Measurements from ENCODE around the gene ABCC11.
"Not testable (repeated sequence)": the region's sequence is repeated elsewhere in the genome, so short reads cannot be mapped to it uniquely, and the experiment has no call there.

The ABCC11 gene

GRCh38 chr16:48204825-48205151, 42.6 kb downstream of the ABCC11 start:
- DNase-seq (ENCODE audit: insufficient read length, low spot score) (no peak), FAIRE-seq (no peak)

- DNase-seq (ENCODE audit: insufficient read length, low spot score), result no peak
- FAIRE-seq, result no peak
These were observed 43.1 kb downstream of the ABCC11 start for GRCh38 chr16:48203974-48204824.

- DNase-seq (ENCODE audit: insufficient read length, low spot score) (no peak), FAIRE-seq (no peak)
These were observed 45.7 kb downstream of the ABCC11 start for GRCh38 chr16:48201515-48202201.

GRCh38 chr16:48197294-48197693, 50.0 kb downstream of the ABCC11 start:
- DNase-seq (ENCODE audit: insufficient read length, low spot score) (no peak), FAIRE-seq (no peak)

- FAIRE-seq, result no peak
- DNase-seq (ENCODE audit: insufficient read length, low spot score), result peak; percentile 21
These were observed 52.3 kb downstream of the ABCC11 start for GRCh38 chr16:48194828-48195556.

- DNase-seq (ENCODE audit: insufficient read length, low spot score), result no peak
- FAIRE-seq, result no peak
These were observed 53.5 kb downstream of the ABCC11 start for GRCh38 chr16:48193846-48194245.

- DNase-seq (ENCODE audit: insufficient read length, low spot score), result no peak
- FAIRE-seq, result no peak
These were observed 58.8 kb downstream of the ABCC11 start for GRCh38 chr16:48188449-48189102.

GRCh38 chr16:48187779-48188178, 59.6 kb downstream of the ABCC11 start:
- FAIRE-seq (no peak), DNase-seq (ENCODE audit: insufficient read length, low spot score) (no peak)

- DNase-seq (ENCODE audit: insufficient read length, low spot score) (no peak), FAIRE-seq (no peak)
These were observed 62.7 kb downstream of the ABCC11 start for GRCh38 chr16:48184681-48185080.

GRCh38 chr16:48182979-48183537, 64.3 kb downstream of the ABCC11 start:
- DNase-seq (ENCODE audit: insufficient read length, low spot score) (no peak), FAIRE-seq (no peak)

GRCh38 chr16:48181746-48182520, 65.4 kb downstream of the ABCC11 start:
- FAIRE-seq; DNase-seq (ENCODE audit: insufficient read length, low spot score): not testable (repeated sequence)

GRCh38 chr16:48180868-48181480, 66.4 kb downstream of the ABCC11 start:
- no peak for FAIRE-seq
- no peak for DNase-seq (ENCODE audit: insufficient read length, low spot score)

GRCh38 chr16:48176635-48177408, 70.5 kb downstream of the ABCC11 start:
- no peak for FAIRE-seq

GRCh38 chr16:48173889-48174288, 73.5 kb downstream of the ABCC11 start:
- FAIRE-seq (no peak), DNase-seq (ENCODE audit: insufficient read length, low spot score) (no peak)

More at GRCh38 chr16:48176635-48177408, 70.5 kb downstream of the ABCC11 start:
- DNase-seq (ENCODE audit: insufficient read length, low spot score), result no peak

GRCh38 chr16:48172682-48173081, 74.7 kb downstream of the ABCC11 start:
- no peak for FAIRE-seq
- DNase-seq (ENCODE audit: insufficient read length, low spot score), result no peak

- FAIRE-seq (no peak), DNase-seq (ENCODE audit: insufficient read length, low spot score) (no peak)
These were observed 77.4 kb downstream of the ABCC11 start for GRCh38 chr16:48169896-48170295.

- no peak for FAIRE-seq
- DNase-seq (ENCODE audit: insufficient read length, low spot score), result no peak
These were observed 79.3 kb downstream of the ABCC11 start for GRCh38 chr16:48168075-48168474.

- FAIRE-seq; DNase-seq (ENCODE audit: insufficient read length, low spot score): not testable (repeated sequence)
These were observed 80.7 kb downstream of the ABCC11 start for GRCh38 chr16:48166617-48167016.

All from HTR-8/SVneo (cell line).